Endothelial cell of umbilical vein (primary cell): ENCODE measurements around the gene POU5F2. TPM values are rescaled to one million over a fixed set of nuclear protein-coding genes. Genes with fewer than 3 reads are reported as not detected.

Source experiments
- BruUV-seq: library from RNA; stranded (reverse); fragments of 400-500 nt; replicated peaks from 2 replicates; lab custom pipeline; 2021; lab: Mats Ljungman, UMichigan
- CTCF ChIA-PET: fragments of 300-600, 350-600 bp; sonication (Branson Sonifier 250); formaldehyde crosslinking; loops from one replicate; lab custom pipeline; 2021; ENCODE audit warnings: antibody characterized with exemption, inconsistent platforms; lab: Charles Lee
- POLR2A ChIA-PET: fragments of 300-600, 350-600 bp; sonication (Branson Sonifier 250); formaldehyde crosslinking; loops from one replicate; lab custom pipeline; 2021; ENCODE audit warnings: antibody characterized with exemption, inconsistent platforms; lab: Charles Lee
- DNase-seq: peaks from one replicate; pipeline ENCODE4 v3.0.0-alpha.2; 2011; ENCODE audit warnings: low read depth, low spot score
- FAIRE-seq: peaks from 2 replicates; lab custom pipeline; 2011; peaks lifted over from hg19 to GRCh38; lab: Jason Lieb, UNC
- H2AFZ ChIP-seq: 2 replicates; pipeline ENCODE4 v1.6.0; 2012; ENCODE audit warnings: low read depth, low read length, control low read depth, inconsistent platforms
- H3K27ac ChIP-seq: 2 replicates; pipeline ENCODE4 v1.5.1; 2011; ENCODE audit warnings: low read depth, mild to moderate bottlenecking, control low read depth, low read length, moderate library complexity; ENCODE audit not compliant: insufficient read depth
- H3K27me3 ChIP-seq, 2 experiments: 2 replicates each; pipeline versions ENCODE4 v1.6.0 to v1.6.1; 2011; ENCODE audit warnings: low read length in 2 of 2, mixed read lengths in 1 of 2; ENCODE audit not compliant: control insufficient read depth in 2 of 2, insufficient read depth in 2 of 2
- H3K36me3 ChIP-seq, 2 experiments: 2 replicates in 1 of 2; 3 replicates in 1 of 2; pipeline ENCODE4 v1.5.1; 2011; ENCODE audit warnings: low read length in 2 of 2, mild to moderate bottlenecking in 1 of 2, moderate library complexity in 1 of 2; ENCODE audit not compliant: control insufficient read depth in 2 of 2, insufficient read depth in 2 of 2; ENCODE audit errors: extremely low read depth in 1 of 2
- H3K4me1 ChIP-seq: 3 replicates; pipeline ENCODE4 v1.5.1; 2011; ENCODE audit warnings: mild to moderate bottlenecking, low read length; ENCODE audit not compliant: control insufficient read depth, insufficient read depth; ENCODE audit errors: extremely low read depth
- H3K4me2 ChIP-seq: 2 replicates; pipeline ENCODE4 v1.6.1; 2011; ENCODE audit warnings: low read length, control low read depth, mixed read lengths; ENCODE audit not compliant: insufficient read depth
- H3K4me3 ChIP-seq, 3 experiments: fragments of 200-600 bp in 1 of 3; sonication (generic), shearing (Covaris generic) in 1 of 3; replicated peaks in 1 of 3; 2 replicates each; pipeline ENCODE4 v1.5.1; 2011 to 2016; ENCODE audit warnings: control low read depth in 3 of 3, low read length in 3 of 3, mild to moderate bottlenecking in 2 of 3, inconsistent platforms in 1 of 3, low read depth in 1 of 3, moderate library complexity in 1 of 3; ENCODE audit not compliant: insufficient read depth in 1 of 3
- H3K79me2 ChIP-seq: 2 replicates; pipeline ENCODE4 v1.6.0; 2012; ENCODE audit warnings: low read length, inconsistent platforms; ENCODE audit not compliant: control insufficient read depth, insufficient read depth
- H3K9ac ChIP-seq: replicated peaks from 2 replicates; pipeline ENCODE3; 2011; ENCODE audit warnings: low read length, control low read depth; ENCODE audit not compliant: insufficient read depth; ENCODE audit errors: extremely low read depth
- H3K9me1 ChIP-seq: replicated peaks from 3 replicates; pipeline ENCODE4 v1.6.0; 2011; ENCODE audit warnings: mild to moderate bottlenecking, low read length; ENCODE audit not compliant: control insufficient read depth, insufficient read depth; ENCODE audit errors: extremely low read depth
- H3K9me3 ChIP-seq: replicated peaks from 2 replicates; pipeline ENCODE4 v1.5.1; 2012; ENCODE audit warnings: low read length, inconsistent platforms; ENCODE audit not compliant: control insufficient read depth, insufficient read depth
- H4K20me1 ChIP-seq: replicated peaks from 2 replicates; pipeline ENCODE3; 2011; ENCODE audit warnings: mild to moderate bottlenecking, low read length; ENCODE audit not compliant: control insufficient read depth, insufficient read depth; ENCODE audit errors: extremely low read depth
- EZH2 ChIP-seq: IDR thresholded peaks from 2 replicates; pipeline ENCODE4 v1.6.1; 2012; ENCODE audit warnings: borderline replicate concordance, low read depth, mild to moderate bottlenecking, moderate library complexity, low read length, inconsistent platforms; ENCODE audit not compliant: severe bottlenecking
- FOS ChIP-seq: IDR thresholded peaks from 2 replicates; pipeline ENCODE4 v1.6.1; 2011; ENCODE audit warnings: mild to moderate bottlenecking, low read length, moderate library complexity, borderline replicate concordance; ENCODE audit not compliant: insufficient read depth
- GATA2 ChIP-seq: IDR thresholded peaks from 2 replicates; pipeline ENCODE4 v1.7.0; 2011; ENCODE audit warnings: low read depth, mild to moderate bottlenecking, moderate library complexity, mixed read lengths, low read length; ENCODE audit not compliant: insufficient read length, insufficient read depth
- JUN ChIP-seq: IDR thresholded peaks from 2 replicates; pipeline ENCODE4 v1.6.1; 2011; ENCODE audit warnings: borderline replicate concordance, low read depth; ENCODE audit not compliant: insufficient read length, insufficient read depth
- MYC ChIP-seq: IDR thresholded peaks from one replicate; pipeline ENCODE4 v1.6.1; 2011; ENCODE audit warnings: mild to moderate bottlenecking, low read depth, low read length
- POLR2A ChIP-seq: IDR thresholded peaks from 2 replicates; pipeline ENCODE4 v1.6.1; 2012; ENCODE audit warnings: low read depth, mild to moderate bottlenecking, control low read depth, low read length
- POLR2AphosphoS5 ChIP-seq: IDR thresholded peaks from 2 replicates; pipeline ENCODE4 v1.6.1; 2012; ENCODE audit warnings: low read depth, mild to moderate bottlenecking, control low read depth, low read length, moderate library complexity; ENCODE audit not compliant: insufficient read depth
- dilution Hi-C: fragments of 300-500 bp; cut with MboI; formaldehyde crosslinking; loops from one replicate; pipeline ENCODE4 v1.15.0; 2019; ENCODE audit warnings: low sequenced_read_pairs; ENCODE audit not compliant: extremely low pct_ligation_motif_present
- intact Hi-C: fragments of 100-400 bp; cut with micrococcal nuclease; formaldehyde crosslinking; loops from one replicate; pipeline ENCODE4 v1.10.0; 2022
- polyA plus RNA-seq, 4 experiments: library from polyadenylated mRNA; depleted of rRNA in 3 of 4; stranded (reverse) in 3 of 4; unstranded in 1 of 4; fragments of >200 nt; gene quantifications; 2 replicates each; pipeline versions ENCODE4 v1.2.1 to v1.2.3, GENCODE V29; 2011 to 2012; ENCODE audit warnings: missing spikeins in 1 of 4
- total RNA-seq: library from RNA; stranded (reverse); gene quantifications from 2 replicates; pipeline ENCODE4 v1.2.3, GENCODE V29; 2021
- TF ChIP-seq, protein P1 (sequence below), 2 donors: IDR thresholded peaks; 1 replicate in 1 of 2; 2 replicates in 1 of 2; pipeline ENCODE4 v1.5.1; 2011; ENCODE audit warnings: low read length in 2 of 2, mild to moderate bottlenecking in 2 of 2, moderate library complexity in 2 of 2, control low read depth in 1 of 2, inconsistent platforms in 1 of 2, low read depth in 1 of 2; ENCODE audit not compliant: insufficient read depth in 1 of 2; ENCODE audit errors: extremely low read depth in 1 of 2
- TF ChIP-seq, protein P2 (sequence below): IDR thresholded peaks from 2 replicates; pipeline ENCODE4 v1.6.1; 2011; ENCODE audit not compliant: insufficient read depth, insufficient read length

The POU5F2 gene
- total and polyA plus RNA-seq, 2 donors (not counting 3 experiments of a cell fraction or from before 2014, with no cell fraction given): 0.11 to 1.2 TPM

DNA sequence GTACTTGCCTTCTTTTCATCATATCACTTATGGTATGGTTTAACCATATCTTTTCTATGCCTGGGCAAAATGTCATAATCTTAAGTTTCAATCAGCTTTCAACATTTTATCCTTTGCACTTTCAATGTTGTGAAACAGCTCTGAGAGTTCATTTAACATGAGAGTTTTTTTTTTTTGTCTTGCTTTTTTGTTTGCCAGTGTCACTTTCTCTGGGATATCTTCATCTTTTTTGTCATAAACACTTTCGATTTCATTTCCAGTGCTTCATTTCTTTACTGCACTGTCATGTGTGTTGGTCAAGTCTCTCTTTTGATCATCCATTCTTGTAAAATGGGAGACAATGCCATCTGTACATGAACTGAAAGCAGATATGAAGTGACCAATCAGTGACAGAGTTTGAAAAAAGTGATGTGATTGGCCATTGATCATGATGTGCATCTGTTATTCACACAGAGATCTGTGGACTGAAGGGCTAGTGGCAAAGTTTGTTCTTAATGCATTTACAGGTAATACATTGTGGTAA is 7.5 kb upstream of the POU5F2 start:
- H3K4me3 ChIP-seq: no peak overlapping the region
- POLR2A ChIA-PET: no interaction called here
- H3K9me1 ChIP-seq: no peaks in the 10 kb centered on the region
- no peaks in the 10 kb centered on the region for H3K27me3 ChIP-seq
- intact Hi-C loops: no loop called here
- H2AFZ ChIP-seq: no peak overlapping the region
- no peaks in the 10 kb centered on the region for H3K79me2 ChIP-seq
- dilution Hi-C loops: no loop called here
- FAIRE-seq (no peak), DNase-seq (no peak)
- CTCF ChIA-PET: no interaction called here
- no peak overlapping the region for H3K27ac ChIP-seq
- H3K4me2 ChIP-seq: no peak overlapping the region
- H3K9me3 ChIP-seq: no peaks in the 10 kb centered on the region
- TF ChIP-seq GATA2 (no peak), POLR2AphosphoS5 (no peak), FOS (no peak), JUN (no peak), EZH2 (no peak), MYC (no peak), POLR2A (no peak)
- TF ChIP-seq, protein P1, sequence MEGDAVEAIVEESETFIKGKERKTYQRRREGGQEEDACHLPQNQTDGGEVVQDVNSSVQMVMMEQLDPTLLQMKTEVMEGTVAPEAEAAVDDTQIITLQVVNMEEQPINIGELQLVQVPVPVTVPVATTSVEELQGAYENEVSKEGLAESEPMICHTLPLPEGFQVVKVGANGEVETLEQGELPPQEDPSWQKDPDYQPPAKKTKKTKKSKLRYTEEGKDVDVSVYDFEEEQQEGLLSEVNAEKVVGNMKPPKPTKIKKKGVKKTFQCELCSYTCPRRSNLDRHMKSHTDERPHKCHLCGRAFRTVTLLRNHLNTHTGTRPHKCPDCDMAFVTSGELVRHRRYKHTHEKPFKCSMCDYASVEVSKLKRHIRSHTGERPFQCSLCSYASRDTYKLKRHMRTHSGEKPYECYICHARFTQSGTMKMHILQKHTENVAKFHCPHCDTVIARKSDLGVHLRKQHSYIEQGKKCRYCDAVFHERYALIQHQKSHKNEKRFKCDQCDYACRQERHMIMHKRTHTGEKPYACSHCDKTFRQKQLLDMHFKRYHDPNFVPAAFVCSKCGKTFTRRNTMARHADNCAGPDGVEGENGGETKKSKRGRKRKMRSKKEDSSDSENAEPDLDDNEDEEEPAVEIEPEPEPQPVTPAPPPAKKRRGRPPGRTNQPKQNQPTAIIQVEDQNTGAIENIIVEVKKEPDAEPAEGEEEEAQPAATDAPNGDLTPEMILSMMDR (IDR thresholded peaks at IDR 0.05; ENCODE audit: extremely low read depth in 1 of 2, insufficient read depth in 1 of 2, low read depth in 1 of 2, low read length in 2 of 2): no peak
- TF ChIP-seq, protein P2, sequence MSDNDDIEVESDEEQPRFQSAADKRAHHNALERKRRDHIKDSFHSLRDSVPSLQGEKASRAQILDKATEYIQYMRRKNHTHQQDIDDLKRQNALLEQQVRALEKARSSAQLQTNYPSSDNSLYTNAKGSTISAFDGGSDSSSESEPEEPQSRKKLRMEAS: no peak
- no peak overlapping the region for H3K9ac ChIP-seq
- H3K36me3 ChIP-seq: no peaks in the 10 kb centered on the region
- BruUV-seq: no TSS peak
- no peaks in the 10 kb centered on the region for H4K20me1 ChIP-seq
- no peaks in the 10 kb centered on the region for H3K4me1 ChIP-seq
